C4-2B (cell line): ENCODE results near the gene SMARCA2.
"Not testable (repeated sequence)": the region's sequence is repeated elsewhere in the genome, so short reads cannot be mapped to it uniquely, and the experiment has no call there.

ENCODE experiments used
- H3K27ac ChIP-seq: fragments of 450-650 bp; 2 replicates; pipeline ENCODE4 v1.5.1; 2017
- CTCF ChIP-seq: fragments of 450-650 bp; conservative IDR thresholded peaks from 2 replicates; pipeline ENCODE4 v1.5.1; 2017; ENCODE audit warnings: mild to moderate bottlenecking
- ZFX ChIP-seq: fragments of 450-650 bp; IDR thresholded peaks from 2 replicates; pipeline ENCODE4 v1.6.1; 2017

SMARCA2 gene

GRCh38 chr9:2145746-2146145 is 130.6 kb downstream of the SMARCA2 start:
- H3K27ac ChIP-seq: no peak overlapping the region
- TF ChIP-seq CTCF (no peak), ZFX (no peak)

DNA sequence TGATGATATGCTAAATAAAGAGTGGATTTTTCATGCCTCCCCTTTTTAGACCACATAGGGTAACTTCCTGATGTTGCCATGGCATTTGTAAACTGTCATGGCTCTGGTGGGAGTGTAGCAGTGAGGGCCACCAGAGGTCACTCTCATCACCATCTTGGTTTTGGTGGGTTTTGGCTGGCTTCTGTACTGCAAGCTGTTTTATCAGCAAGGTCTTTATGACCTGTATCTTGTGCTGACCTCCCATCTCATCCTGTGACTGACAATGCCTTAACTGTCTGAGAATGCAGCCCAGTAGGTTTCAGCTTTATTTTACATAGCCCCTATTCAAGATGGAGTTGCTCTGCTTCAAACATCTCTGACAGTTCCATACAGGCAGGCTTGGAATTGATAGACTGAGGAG is 131.6 kb downstream of the SMARCA2 start:
- TF ChIP-seq CTCF: peak; percentile 35
- H3K27ac ChIP-seq: not testable (repeated sequence)

GRCh38 chr9:2150338-2150737 is 135.2 kb downstream of the SMARCA2 start:
- TF ChIP-seq CTCF (no peak), ZFX (no peak)
- H3K27ac ChIP-seq: no peak overlapping the region

GRCh38 chr9:2151171-2151570 is 136.0 kb downstream of the SMARCA2 start:
- TF ChIP-seq ZFX: no peak
- no peak for TF ChIP-seq CTCF
- H3K27ac ChIP-seq: no peak overlapping the region

DNA sequence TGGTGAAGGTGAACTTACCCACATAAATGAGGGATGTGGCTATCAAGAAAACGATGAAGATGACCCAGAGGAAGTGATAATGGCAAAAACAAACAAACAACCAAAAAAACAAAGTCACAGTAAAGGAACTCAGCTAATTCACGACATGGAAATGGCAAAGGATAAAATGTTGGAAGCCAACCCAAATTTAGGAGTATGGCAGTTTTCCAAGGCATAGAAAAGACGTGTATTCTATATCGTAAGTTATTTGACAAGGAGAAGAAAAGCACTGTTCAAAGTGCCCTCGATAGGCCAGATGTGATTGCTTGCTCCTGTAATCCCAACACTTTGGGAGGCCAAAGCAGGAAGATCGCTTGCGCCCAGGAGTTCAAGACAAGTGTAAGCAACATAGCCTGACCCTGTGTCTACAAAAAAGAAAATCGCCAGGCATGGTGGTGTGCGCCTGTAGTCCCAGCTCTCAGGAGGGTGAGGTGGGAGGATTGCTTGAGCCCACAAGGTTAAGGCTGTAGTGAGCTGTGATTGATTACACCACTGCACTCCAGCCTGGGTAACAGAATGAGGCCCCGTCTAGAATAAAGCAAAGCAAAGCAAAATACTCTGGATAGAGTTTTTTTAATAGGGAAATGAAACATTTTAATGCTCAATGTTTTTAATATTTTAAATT is 138.0 kb downstream of the SMARCA2 start:
- TF ChIP-seq ZFX (no peak), CTCF (no peak)

DNA sequence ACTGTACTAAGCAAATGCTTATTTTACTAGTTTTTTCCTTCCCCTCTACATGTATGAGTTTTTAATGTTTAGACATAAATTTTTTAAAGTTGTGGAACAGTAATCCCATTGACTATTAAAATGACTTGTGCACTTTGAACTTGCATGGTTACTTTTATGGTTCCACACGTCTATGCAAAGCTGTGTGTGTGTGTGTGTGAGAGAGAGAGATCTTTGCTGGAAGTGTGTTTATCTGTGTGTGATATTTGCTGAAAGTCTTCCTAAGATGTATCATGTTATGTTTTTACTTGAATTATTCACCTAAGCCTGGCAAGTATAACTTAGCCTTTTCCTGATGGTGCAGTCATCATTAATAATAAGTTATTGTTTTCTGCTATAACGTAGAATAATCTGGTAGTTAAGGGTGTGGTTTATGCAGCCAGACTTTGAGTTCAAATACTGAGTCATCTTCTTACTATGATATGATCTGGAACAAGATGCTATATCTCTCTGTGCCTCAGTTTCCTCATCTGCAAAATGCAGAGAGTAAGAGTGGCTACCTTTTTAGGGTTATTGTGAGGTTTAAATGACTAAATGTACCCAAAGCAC is 138.6 kb downstream of the SMARCA2 start:
- H3K27ac ChIP-seq: no peak overlapping the region
- no peak for TF ChIP-seq ZFX

More for the DNA sequence above, 138.0 kb downstream of the SMARCA2 start:
- no peak overlapping the region for H3K27ac ChIP-seq

GRCh38 chr9:2154731-2155130 is 139.6 kb downstream of the SMARCA2 start:
- TF ChIP-seq ZFX (no peak), CTCF (no peak)
- no peak overlapping the region for H3K27ac ChIP-seq

GRCh38 chr9:2155966-2156365 is 140.8 kb downstream of the SMARCA2 start:
- H3K27ac ChIP-seq: no peak overlapping the region

More at GRCh38 chr9:2155966-2156365, 140.8 kb downstream of the SMARCA2 start:
- no peak for TF ChIP-seq ZFX
- no peak for TF ChIP-seq CTCF
